HUES64 (cell line): Measurements from ENCODE around the gene RFX8.
"Not testable (repeated sequence)": the region's sequence is repeated elsewhere in the genome, so short reads cannot be mapped to it uniquely, and the experiment has no call there.

Experiments
- H3K27ac ChIP-seq: 2 replicates; pipeline ENCODE4 v1.7.0; 2013; ENCODE audit warnings: low read depth, low read length, inconsistent platforms
- H3K27me3 ChIP-seq: 2 replicates; pipeline ENCODE4 v1.6.1; 2013; ENCODE audit warnings: mild to moderate bottlenecking, low read length; ENCODE audit not compliant: insufficient read depth
- H3K36me3 ChIP-seq: 2 replicates; pipeline ENCODE4 v1.6.1; 2013; ENCODE audit warnings: mild to moderate bottlenecking, low read length; ENCODE audit not compliant: insufficient read depth
- H3K4me1 ChIP-seq: 2 replicates; pipeline ENCODE4 v1.6.1; 2013; ENCODE audit warnings: mild to moderate bottlenecking, low read length, moderate library complexity; ENCODE audit not compliant: insufficient read depth
- H3K4me3 ChIP-seq: 2 replicates; pipeline ENCODE4 v1.5.1; 2013; ENCODE audit warnings: mild to moderate bottlenecking, low read length, moderate library complexity
- H3K9ac ChIP-seq: 2 replicates; pipeline ENCODE4 v1.6.1; 2013; ENCODE audit warnings: mild to moderate bottlenecking, low read depth, low read length
- H3K9me3 ChIP-seq: 2 replicates; pipeline ENCODE4 v1.6.1; 2013; ENCODE audit warnings: low read depth, low read length; ENCODE audit not compliant: insufficient read depth
- WGBS: fragments of 150-250, 120-280 bp; methylation state at CpG from one replicate; pipeline ENCODE4 v1.1.7; 2013; ENCODE audit warnings: missing lambda C conversion rate; 5-methylcytosine and 5-hydroxymethylcytosine counted together

Gene RFX8

GRCh38 chr2:101360232-101360631 lies 114.7 kb downstream of the RFX8 start:
- Histone ChIP-seq H3K36me3 (no peaks in the 10 kb centered on the region), H3K9ac (no peak overlapping the region), H3K27ac (no peak overlapping the region), H3K4me1 (peaks cover 13% of the 10 kb centered on the region), H3K27me3 (no peaks in the 10 kb centered on the region), H3K9me3 (no peaks in the 10 kb centered on the region), H3K4me3 (no peak overlapping the region)
- WGBS: 64% methylated on average over 4 of the region's 4 CpGs

- Histone ChIP-seq H3K27ac (no peak overlapping the region), H3K9ac (no peak overlapping the region), H3K36me3 (no peaks in the 10 kb centered on the region), H3K9me3 (no peaks in the 10 kb centered on the region), H3K4me1 (peaks cover 13% of the 10 kb centered on the region), H3K27me3 (no peaks in the 10 kb centered on the region), H3K4me3 (no peak overlapping the region)
- WGBS: 95% methylated on average over 6 of the region's 7 CpGs
Observed at GRCh38 chr2:101359410-101359954, 115.4 kb downstream of the RFX8 start.

GRCh38 chr2:101357376-101357775 lies 117.5 kb downstream of the RFX8 start:
- peaks cover 13% of the 10 kb centered on the region for H3K4me1 ChIP-seq
- H3K9ac ChIP-seq: no peak overlapping the region
- H3K27me3 ChIP-seq: no peaks in the 10 kb centered on the region
- no peak overlapping the region for H3K27ac ChIP-seq
- no peaks in the 10 kb centered on the region for H3K9me3 ChIP-seq
- no peak overlapping the region for H3K4me3 ChIP-seq
- H3K36me3 ChIP-seq: no peaks in the 10 kb centered on the region

GRCh38 chr2:101356521-101356920 lies 118.4 kb downstream of the RFX8 start:
- H3K9ac ChIP-seq: no peak overlapping the region

GRCh38 chr2:101356055-101356454 lies 118.9 kb downstream of the RFX8 start:
- no peak overlapping the region for H3K9ac ChIP-seq

More at GRCh38 chr2:101356521-101356920, 118.4 kb downstream of the RFX8 start:
- no peaks in the 10 kb centered on the region for H3K27me3 ChIP-seq
- no peaks in the 10 kb centered on the region for H3K36me3 ChIP-seq
- peaks cover 11% of the 10 kb centered on the region for H3K4me1 ChIP-seq
- H3K9me3 ChIP-seq: no peaks in the 10 kb centered on the region
- H3K27ac ChIP-seq: no peak overlapping the region
- no peak overlapping the region for H3K4me3 ChIP-seq
- WGBS: 88% methylated on average over 2 of the region's 2 CpGs

GRCh38 chr2:101355401-101356054 lies 119.4 kb downstream of the RFX8 start:
- H3K36me3 ChIP-seq: no peaks in the 10 kb centered on the region
- no peak overlapping the region for H3K4me3 ChIP-seq
- H3K27ac ChIP-seq: no peak overlapping the region
- WGBS: 89% methylated on average over 10 of the region's 10 CpGs
- H3K4me1 ChIP-seq: peaks cover 8% of the 10 kb centered on the region; the same call in 1 of the 2 replicates
- no peaks in the 10 kb centered on the region for H3K9me3 ChIP-seq
- H3K9ac ChIP-seq: no peak overlapping the region
- no peaks in the 10 kb centered on the region for H3K27me3 ChIP-seq

More at GRCh38 chr2:101356055-101356454, 118.9 kb downstream of the RFX8 start:
- H3K4me1 ChIP-seq: peaks cover 8% of the 10 kb centered on the region; the same call in 1 of the 2 replicates
- no peak overlapping the region for H3K27ac ChIP-seq
- H3K9me3 ChIP-seq: no peaks in the 10 kb centered on the region
- no peak overlapping the region for H3K4me3 ChIP-seq
- H3K36me3 ChIP-seq: no peaks in the 10 kb centered on the region
- H3K27me3 ChIP-seq: no peaks in the 10 kb centered on the region
- WGBS: 86% methylated on average over 6 of the region's 6 CpGs

GRCh38 chr2:101354420-101355311 lies 120.2 kb downstream of the RFX8 start:
- no peaks in the 10 kb centered on the region for H3K27me3 ChIP-seq
- WGBS: 89% methylated on average over 21 of the region's 21 CpGs
- H3K4me3 ChIP-seq: no peak overlapping the region
- 0 out of 2 replicates have a peak, but pooled peaks cover 2% of the 10 kb centered on the region for H3K4me1 ChIP-seq
- no peak overlapping the region for H3K27ac ChIP-seq
- no peaks in the 10 kb centered on the region for H3K9me3 ChIP-seq
- H3K36me3 ChIP-seq: no peaks in the 10 kb centered on the region
- H3K9ac ChIP-seq: no peak overlapping the region

- not testable (repeated sequence) for H3K9ac ChIP-seq, H3K27ac ChIP-seq, H3K36me3 ChIP-seq, H3K27me3 ChIP-seq, H3K9me3 ChIP-seq, H3K4me1 ChIP-seq, H3K4me3 ChIP-seq
- 93% methylated on average over 4 of the region's 4 CpGs for WGBS
Observed at GRCh38 chr2:101352631-101353030, 122.3 kb downstream of the RFX8 start.

- H3K4me3 ChIP-seq: no peak overlapping the region
- no peaks in the 10 kb centered on the region for H3K27me3 ChIP-seq
- H3K27ac ChIP-seq: no peak overlapping the region
- no peaks in the 10 kb centered on the region for H3K9me3 ChIP-seq
- WGBS: 89% methylated on average over 7 of the region's 7 CpGs
- H3K4me1 ChIP-seq: no peaks in the 10 kb centered on the region
- no peak overlapping the region for H3K9ac ChIP-seq
- H3K36me3 ChIP-seq: no peaks in the 10 kb centered on the region
Observed at GRCh38 chr2:101351207-101351606, 123.7 kb downstream of the RFX8 start.

- Histone ChIP-seq H3K27me3 (no peaks in the 10 kb centered on the region), H3K9me3 (no peaks in the 10 kb centered on the region), H3K9ac (no peak overlapping the region), H3K36me3 (no peaks in the 10 kb centered on the region), H3K4me1 (no peaks in the 10 kb centered on the region), H3K4me3 (no peak overlapping the region), H3K27ac (no peak overlapping the region)
- WGBS: 84% methylated on average over 7 of the region's 7 CpGs
Observed at GRCh38 chr2:101349893-101350662, 124.8 kb downstream of the RFX8 start.

GRCh38 chr2:101348883-101349282 lies 126.0 kb downstream of the RFX8 start:
- H3K9ac ChIP-seq: no peak overlapping the region
- H3K27me3 ChIP-seq: no peaks in the 10 kb centered on the region
- WGBS: 96% methylated on average over 1 of the region's 1 CpG
- no peak overlapping the region for H3K4me3 ChIP-seq
- H3K36me3 ChIP-seq: no peaks in the 10 kb centered on the region
- H3K9me3 ChIP-seq: no peaks in the 10 kb centered on the region
- H3K4me1 ChIP-seq: no peaks in the 10 kb centered on the region
- H3K27ac ChIP-seq: no peak overlapping the region
